ENCODE results near the gene ANLN.

DNA sequence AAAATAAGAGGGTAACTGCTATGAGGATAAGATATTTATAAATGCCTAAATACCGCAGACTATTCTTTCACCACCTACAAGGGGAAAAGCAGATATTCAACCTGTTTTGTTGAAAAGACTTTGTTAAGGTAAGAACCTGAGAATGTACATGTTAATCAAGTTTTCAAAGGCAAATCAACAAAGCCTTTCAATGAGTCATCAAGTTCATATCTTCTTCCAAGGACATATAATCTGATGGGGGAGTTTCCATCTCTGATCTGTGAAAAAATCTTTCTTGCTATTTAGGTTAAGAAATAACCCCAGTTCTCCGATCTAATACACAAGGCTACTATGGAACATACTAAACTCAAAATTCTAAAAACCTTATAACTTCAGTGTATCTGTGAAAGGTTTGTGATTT lies 40.0 kb upstream of the ANLN start:
- TF ChIP-seq, protein P1, sequence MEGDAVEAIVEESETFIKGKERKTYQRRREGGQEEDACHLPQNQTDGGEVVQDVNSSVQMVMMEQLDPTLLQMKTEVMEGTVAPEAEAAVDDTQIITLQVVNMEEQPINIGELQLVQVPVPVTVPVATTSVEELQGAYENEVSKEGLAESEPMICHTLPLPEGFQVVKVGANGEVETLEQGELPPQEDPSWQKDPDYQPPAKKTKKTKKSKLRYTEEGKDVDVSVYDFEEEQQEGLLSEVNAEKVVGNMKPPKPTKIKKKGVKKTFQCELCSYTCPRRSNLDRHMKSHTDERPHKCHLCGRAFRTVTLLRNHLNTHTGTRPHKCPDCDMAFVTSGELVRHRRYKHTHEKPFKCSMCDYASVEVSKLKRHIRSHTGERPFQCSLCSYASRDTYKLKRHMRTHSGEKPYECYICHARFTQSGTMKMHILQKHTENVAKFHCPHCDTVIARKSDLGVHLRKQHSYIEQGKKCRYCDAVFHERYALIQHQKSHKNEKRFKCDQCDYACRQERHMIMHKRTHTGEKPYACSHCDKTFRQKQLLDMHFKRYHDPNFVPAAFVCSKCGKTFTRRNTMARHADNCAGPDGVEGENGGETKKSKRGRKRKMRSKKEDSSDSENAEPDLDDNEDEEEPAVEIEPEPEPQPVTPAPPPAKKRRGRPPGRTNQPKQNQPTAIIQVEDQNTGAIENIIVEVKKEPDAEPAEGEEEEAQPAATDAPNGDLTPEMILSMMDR (IDR thresholded peaks at IDR 0.05 in 4 of 5, conservative IDR thresholded peaks at IDR 0.05 in 1 of 5): no peak
- no peak for TF ChIP-seq POLR2A (IDR thresholded peaks at IDR 0.05)
